Testis (tissue), 3 donors: ENCODE data around the gene FOXQ1. TPM values are rescaled to one million over a fixed set of nuclear protein-coding genes. Genes with fewer than 3 reads are reported as not detected.

Experiments
- DNase-seq: peaks from one replicate; pipeline ENCODE4 v3.0.0-alpha.2; 2019
- H3K27ac ChIP-seq, 2 donors: fragments of 200-600 bp; sonication (generic); one replicate each; pipeline ENCODE4 v1.5.1; 2019
- H3K27me3 ChIP-seq: fragments of 200-600 bp; sonication (generic); one replicate; pipeline ENCODE4 v1.5.1; 2019
- H3K36me3 ChIP-seq: fragments of 200-600 bp; sonication (generic); one replicate; pipeline ENCODE4 v1.5.1; 2017; ENCODE audit warnings: low read depth; ENCODE audit errors: missing control alignments
- H3K4me1 ChIP-seq: fragments of 200-600 bp; sonication (generic); one replicate; pipeline ENCODE4 v1.5.1; 2019
- H3K4me3 ChIP-seq, 2 donors: fragments of 200-600 bp; sonication (generic); one replicate each; pipeline ENCODE4 v1.5.1; 2017 to 2019
- H3K9me3 ChIP-seq: fragments of 200-600 bp; sonication (generic); one replicate; pipeline ENCODE4 v1.5.1; 2017
- CTCF ChIP-seq, 3 experiments: fragments of 450-650 bp in 2 of 3; fragments of 200-600 bp in 1 of 3; sonication (generic) in 1 of 3; IDR thresholded peaks; one replicate each; pipeline ENCODE4 v1.5.1; 2016 to 2019; ENCODE audit warnings: antibody characterized with exemption in 3 of 3, mild to moderate bottlenecking in 2 of 3, moderate library complexity in 1 of 3
- POLR2A ChIP-seq: fragments of 450-650 bp; IDR thresholded peaks from one replicate; pipeline ENCODE4 v1.6.1; 2017; ENCODE audit warnings: antibody characterized with exemption, mild to moderate bottlenecking, moderate library complexity
- WGBS, 2 donors: methylation state at CpG; one replicate each; pipeline ENCODE4 v1.1.5; 2018; 5-methylcytosine and 5-hydroxymethylcytosine counted together
- intact Hi-C: fragments of 100-400 bp; cut with DNase I; formaldehyde crosslinking; loops from one replicate; pipeline ENCODE4 v1.15.1; 2023; ENCODE audit warnings: low total_unique reads
- polyA plus RNA-seq: library from polyadenylated mRNA; stranded (reverse); fragments of 350-450 nt; fragmentation: Illumina TruSeq; extraction: RNeasy Lipid Tissue Mini Kit (QIAGEN cat#74804); gene quantifications from one replicate; pipeline ENCODE4 v1.2.3, GENCODE V29; 2014; ENCODE audit warnings: low read depth, low replicate concordance; ENCODE audit not compliant: insufficient read depth
- total RNA-seq, 2 donors: library from RNA; depleted of rRNA; stranded (reverse); fragments of >200 nt; gene quantifications; one replicate each; pipeline ENCODE4 v1.2.3, GENCODE V29; 2016

FOXQ1 gene
- total and polyA plus RNA-seq, 3 donors from 2014 or later: 0.53 to 1.7 (median 1.7) TPM

DNA sequence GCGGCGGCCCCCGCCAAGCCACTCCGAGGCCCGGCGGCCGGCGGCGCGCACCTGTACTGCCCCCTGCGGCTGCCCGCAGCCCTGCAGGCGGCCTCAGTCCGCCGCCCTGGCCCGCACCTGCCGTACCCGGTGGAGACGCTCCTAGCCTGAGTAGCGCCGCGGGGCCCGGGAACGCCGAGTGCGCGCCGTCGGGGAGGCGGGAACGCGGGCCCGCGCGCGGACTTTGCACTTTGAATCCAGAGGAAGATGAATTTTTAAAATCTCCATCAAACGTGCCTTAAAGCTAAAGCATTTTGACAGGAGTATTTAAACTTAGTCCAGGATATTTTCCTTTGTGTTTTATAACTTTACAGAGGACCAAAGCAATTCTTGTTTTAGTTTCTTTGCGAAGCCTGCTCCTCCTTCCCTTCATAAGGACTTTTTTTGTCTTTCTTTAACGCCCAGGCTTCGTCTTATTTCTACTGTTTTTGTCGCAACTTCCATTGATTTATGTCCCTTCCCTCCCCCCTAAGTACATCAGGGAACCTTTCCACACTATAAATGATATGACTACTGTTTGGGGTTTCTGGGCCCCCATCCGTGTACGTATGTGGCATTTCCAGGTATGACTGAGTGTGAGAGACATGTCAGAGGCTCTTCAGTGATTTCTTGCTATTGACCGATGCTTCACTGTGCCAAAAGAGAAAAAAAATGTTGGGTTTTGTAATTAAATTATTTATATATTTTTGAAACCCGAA, 2.0 kb downstream of the FOXQ1 start:
- Histone ChIP-seq H3K4me3 (peak overlapping the region in 1 of 2 donors; percentile 24), H3K27me3 (no peaks in the 10 kb centered on the region), H3K27ac (no peak overlapping the region), H3K4me1 (peaks cover 22% of the 10 kb centered on the region), H3K36me3 (no peaks in the 10 kb centered on the region), H3K9me3 (no peaks in the 10 kb centered on the region)
- peak; percentile 42 for DNase-seq
- TF ChIP-seq POLR2A: no peak
- peak in 2 of 3 experiments; percentile 30 to 35 for TF ChIP-seq CTCF (IDR thresholded peaks at IDR 0.05)
- intact Hi-C loops: no loop called here
- WGBS, 2 donors: 5 to 9% methylated on average over 13 to 38 of the region's 45 CpGs

DNA sequence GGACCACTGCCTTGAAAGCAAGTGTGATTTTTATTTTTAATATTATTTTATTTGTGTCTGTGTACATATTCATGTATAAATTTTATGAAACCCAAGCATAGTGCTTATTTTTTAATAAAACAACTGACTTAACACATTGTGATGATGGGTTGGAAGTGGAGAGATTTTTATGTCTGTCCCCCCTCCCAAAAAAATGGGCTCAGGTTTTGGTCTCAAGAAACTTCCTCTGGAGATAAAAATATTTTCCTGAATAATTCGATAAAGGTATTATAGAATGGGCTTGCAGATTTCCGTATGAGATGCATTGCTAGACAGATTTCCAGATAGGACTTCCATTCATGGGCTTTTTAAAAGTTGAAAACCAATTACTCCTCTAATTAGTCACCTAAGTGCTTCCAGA, 2.7 kb downstream of the FOXQ1 start:
- Histone ChIP-seq H3K4me1 (peaks cover 22% of the 10 kb centered on the region), H3K27ac (no peak overlapping the region), H3K4me3 (no peak overlapping the region), H3K9me3 (no peaks in the 10 kb centered on the region), H3K27me3 (no peaks in the 10 kb centered on the region), H3K36me3 (no peaks in the 10 kb centered on the region)
- intact Hi-C loops: no loop called here
- WGBS, 2 donors: 24 to 29% methylated on average over 2 of the region's 2 CpGs
- no peak for TF ChIP-seq POLR2A
- no peak for DNase-seq

DNA sequence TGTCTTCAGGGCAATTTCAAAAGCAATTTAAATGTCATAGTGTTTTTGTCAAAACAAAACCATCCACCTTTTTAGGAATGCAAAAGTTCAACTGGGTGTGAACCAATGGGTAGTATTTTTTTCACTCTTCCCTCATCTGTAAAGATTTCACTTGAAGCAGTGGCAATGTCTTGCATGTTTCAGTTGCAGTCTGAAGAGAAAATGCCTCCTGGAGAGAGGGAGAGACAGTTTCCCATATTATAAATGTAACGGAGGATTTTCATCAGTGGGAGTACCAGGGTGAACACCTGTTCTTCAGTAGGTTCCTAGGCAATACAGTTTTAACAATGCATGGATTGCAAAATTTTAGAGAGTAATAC, 3.3 kb downstream of the FOXQ1 start:
- no peak overlapping the region for H3K27ac ChIP-seq
- H3K36me3 ChIP-seq: no peaks in the 10 kb centered on the region
- intact Hi-C loops: no loop called here
- WGBS, 2 donors: 27 to 38% methylated on average over 1 of the region's 1 CpG
- TF ChIP-seq CTCF (IDR thresholded peaks at IDR 0.05) (no peak), POLR2A (no peak)
- H3K9me3 ChIP-seq: no peaks in the 10 kb centered on the region
- DNase-seq: no peak
- no peak overlapping the region for H3K4me3 ChIP-seq
- peaks cover 22% of the 10 kb centered on the region for H3K4me1 ChIP-seq
- H3K27me3 ChIP-seq: no peaks in the 10 kb centered on the region

- 13 to 17% methylated on average over 11 of the region's 11 CpGs for WGBS, 2 donors
- no peak for DNase-seq
- no peak overlapping the region for H3K27ac ChIP-seq
- TF ChIP-seq POLR2A: no peak
- TF ChIP-seq CTCF (IDR thresholded peaks at IDR 0.05): no peak
- no peaks in the 10 kb centered on the region for H3K27me3 ChIP-seq
- peaks cover 19% of the 10 kb centered on the region for H3K4me1 ChIP-seq
- peak overlapping the region in 1 of 2 donors; percentile 36 for H3K4me3 ChIP-seq
- intact Hi-C loops: no loop called here
- no peaks in the 10 kb centered on the region for H3K9me3 ChIP-seq
- H3K36me3 ChIP-seq: no peaks in the 10 kb centered on the region
Measured at GRCh38 chr6:1315560-1316386, 3.9 kb downstream of the FOXQ1 start.

- peak; percentile 19 for DNase-seq
- H3K4me1 ChIP-seq: peaks cover 15% of the 10 kb centered on the region
- intact Hi-C loops: no loop called here
- H3K4me3 ChIP-seq: peak overlapping the region; percentile 20 to 36
- no peaks in the 10 kb centered on the region for H3K27me3 ChIP-seq
- no peak for TF ChIP-seq POLR2A
- no peak for TF ChIP-seq CTCF (IDR thresholded peaks at IDR 0.05)
- 0 to 4% methylated on average over 11 to 21 of the region's 35 CpGs for WGBS, 2 donors
- H3K9me3 ChIP-seq: no peaks in the 10 kb centered on the region
- H3K27ac ChIP-seq: no peak overlapping the region
- no peaks in the 10 kb centered on the region for H3K36me3 ChIP-seq
Measured at GRCh38 chr6:1316489-1316971, 4.6 kb downstream of the FOXQ1 start.
